WTC11 (cell line): ENCODE data around the gene LGI4. TPM values are rescaled to one million over a fixed set of nuclear protein-coding genes. Genes with fewer than 3 reads are reported as not detected.

ENCODE experiments used
- ATAC-seq: fragments of 200-7000 bp; cut with Tn5 transposase; 2 replicates; pipeline ENCODE4 v1.10.0; 2021; ENCODE audit warnings: mild to moderate bottlenecking, moderate library complexity
- CTCF ChIA-PET: fragments of 300-600 bp; sonication (Branson Sonifier 250); formaldehyde crosslinking; loops from one replicate; lab custom pipeline; 2021; ENCODE audit warnings: antibody characterized with exemption; lab: Charles Lee
- POLR2A ChIA-PET: fragments of 350-600 bp; sonication (Branson Sonifier 250); formaldehyde crosslinking; loops from one replicate; lab custom pipeline; 2021; ENCODE audit warnings: antibody characterized with exemption; lab: Charles Lee
- DNase-seq: peaks from one replicate; pipeline ENCODE4 v3.0.0; 2021; ENCODE audit warnings: low spot score
- H3K27ac Mint-ChIP-seq: 2 replicates; pipeline ENCODE4 v1.8.0; 2021; ENCODE audit warnings: mixed read lengths
- H3K27me3 Mint-ChIP-seq: 2 replicates; pipeline ENCODE4 v1.8.0; 2021; ENCODE audit warnings: low read depth, mild to moderate bottlenecking, moderate library complexity, mixed read lengths
- H3K36me3 Mint-ChIP-seq: 2 replicates; pipeline ENCODE4 v1.8.0; 2021; ENCODE audit warnings: mixed read lengths
- H3K4me1 Mint-ChIP-seq: 2 replicates; pipeline ENCODE4 v1.8.0; 2022; ENCODE audit warnings: mixed read lengths
- H3K4me3 Mint-ChIP-seq: 2 replicates; pipeline ENCODE4 v1.8.0; 2021; ENCODE audit warnings: mild to moderate bottlenecking, moderate library complexity, mixed read lengths
- H3K9me3 Mint-ChIP-seq: 2 replicates; pipeline ENCODE4 v1.8.0; 2021; ENCODE audit warnings: mixed read lengths
- AFF4 ChIP-seq: sonication (generic); formaldehyde crosslinking; IDR thresholded peaks from 2 replicates; pipeline ENCODE4 v1.8.1; 2023; ENCODE audit warnings: mild to moderate bottlenecking, missing genetic modification reagents, borderline replicate concordance
- ATF1 ChIP-seq: sonication (generic); formaldehyde crosslinking; IDR thresholded peaks from 2 replicates; pipeline ENCODE4 v1.8.1; 2023; ENCODE audit warnings: mild to moderate bottlenecking, moderate library complexity, missing genetic modification reagents
- CREM ChIP-seq: sonication (generic); formaldehyde crosslinking; IDR thresholded peaks from 2 replicates; pipeline ENCODE4 v1.8.1; 2022; ENCODE audit warnings: mild to moderate bottlenecking, missing genetic modification reagents, moderate library complexity
- E2F4 ChIP-seq: sonication (generic); formaldehyde crosslinking; IDR thresholded peaks from 2 replicates; pipeline ENCODE4 v1.8.1; 2022; ENCODE audit warnings: low read depth, mild to moderate bottlenecking, moderate library complexity, missing genetic modification reagents, borderline replicate concordance
- KAT7 ChIP-seq: sonication (generic); formaldehyde crosslinking; IDR thresholded peaks from 2 replicates; pipeline ENCODE4 v1.8.1; 2023; ENCODE audit warnings: missing genetic modification reagents, mild to moderate bottlenecking, borderline replicate concordance
- MYBL2 ChIP-seq: sonication (generic); formaldehyde crosslinking; IDR thresholded peaks from 2 replicates; pipeline ENCODE4 v1.8.1; 2023; ENCODE audit warnings: mild to moderate bottlenecking, moderate library complexity, missing genetic modification reagents
- OVOL2 ChIP-seq: fragments of 250-450 bp; sonication (Bioruptor Pico); IDR thresholded peaks from 2 replicates; pipeline ENCODE4 v1.9.0; 2021; ENCODE audit warnings: mild to moderate bottlenecking, borderline replicate concordance
- SMAD4 ChIP-seq: sonication (generic); formaldehyde crosslinking; IDR thresholded peaks from 2 replicates; pipeline ENCODE4 v1.8.0; 2022; ENCODE audit warnings: mild to moderate bottlenecking, missing genetic modification reagents
- TCF7 ChIP-seq: sonication (generic); formaldehyde crosslinking; IDR thresholded peaks from 2 replicates; pipeline ENCODE4 v1.8.0; 2022; ENCODE audit warnings: mild to moderate bottlenecking, low read depth, missing genetic modification reagents, moderate library complexity
- ZNF138 ChIP-seq: sonication (generic); formaldehyde crosslinking; conservative IDR thresholded peaks from 2 replicates; pipeline ENCODE4 v1.8.1; 2022; ENCODE audit warnings: mild to moderate bottlenecking, moderate library complexity, missing genetic modification reagents
- ZNF219 ChIP-seq: sonication (generic); formaldehyde crosslinking; IDR thresholded peaks from 2 replicates; pipeline ENCODE4 v1.8.0; 2023; ENCODE audit warnings: missing genetic modification reagents, mild to moderate bottlenecking, borderline replicate concordance
- ZNF512 ChIP-seq: sonication (generic); formaldehyde crosslinking; IDR thresholded peaks from 2 replicates; pipeline ENCODE4 v1.8.1; 2022; ENCODE audit warnings: missing genetic modification reagents, borderline replicate concordance
- ZNF671 ChIP-seq: fragments of 250-450 bp; sonication (Bioruptor Pico); IDR thresholded peaks from 2 replicates; pipeline ENCODE4 v1.8.0; 2021; ENCODE audit warnings: mild to moderate bottlenecking
- total RNA-seq: library from RNA; stranded (reverse); gene quantifications from 3 replicates; pipeline ENCODE4 v1.2.3, GENCODE V29; 2021
- TF ChIP-seq, protein P1 (sequence below): sonication (generic); formaldehyde crosslinking; IDR thresholded peaks from 2 replicates; pipeline ENCODE4 v1.8.0; 2023; ENCODE audit warnings: missing genetic modification reagents, mild to moderate bottlenecking, borderline replicate concordance
- TF ChIP-seq, protein P2 (sequence below): fragments of 250-450 bp; sonication (Bioruptor Pico); conservative IDR thresholded peaks from 2 replicates; pipeline ENCODE4 v1.9.0; 2021; ENCODE audit warnings: mild to moderate bottlenecking
- TF ChIP-seq, protein P3 (sequence below): sonication (generic); formaldehyde crosslinking; IDR thresholded peaks from 2 replicates; pipeline ENCODE4 v1.8.1; 2022; ENCODE audit warnings: mild to moderate bottlenecking, missing genetic modification reagents, moderate library complexity, borderline replicate concordance

Gene LGI4
- total RNA-seq, 1 experiment from 2014 or later, result 14.2 TPM

DNA sequence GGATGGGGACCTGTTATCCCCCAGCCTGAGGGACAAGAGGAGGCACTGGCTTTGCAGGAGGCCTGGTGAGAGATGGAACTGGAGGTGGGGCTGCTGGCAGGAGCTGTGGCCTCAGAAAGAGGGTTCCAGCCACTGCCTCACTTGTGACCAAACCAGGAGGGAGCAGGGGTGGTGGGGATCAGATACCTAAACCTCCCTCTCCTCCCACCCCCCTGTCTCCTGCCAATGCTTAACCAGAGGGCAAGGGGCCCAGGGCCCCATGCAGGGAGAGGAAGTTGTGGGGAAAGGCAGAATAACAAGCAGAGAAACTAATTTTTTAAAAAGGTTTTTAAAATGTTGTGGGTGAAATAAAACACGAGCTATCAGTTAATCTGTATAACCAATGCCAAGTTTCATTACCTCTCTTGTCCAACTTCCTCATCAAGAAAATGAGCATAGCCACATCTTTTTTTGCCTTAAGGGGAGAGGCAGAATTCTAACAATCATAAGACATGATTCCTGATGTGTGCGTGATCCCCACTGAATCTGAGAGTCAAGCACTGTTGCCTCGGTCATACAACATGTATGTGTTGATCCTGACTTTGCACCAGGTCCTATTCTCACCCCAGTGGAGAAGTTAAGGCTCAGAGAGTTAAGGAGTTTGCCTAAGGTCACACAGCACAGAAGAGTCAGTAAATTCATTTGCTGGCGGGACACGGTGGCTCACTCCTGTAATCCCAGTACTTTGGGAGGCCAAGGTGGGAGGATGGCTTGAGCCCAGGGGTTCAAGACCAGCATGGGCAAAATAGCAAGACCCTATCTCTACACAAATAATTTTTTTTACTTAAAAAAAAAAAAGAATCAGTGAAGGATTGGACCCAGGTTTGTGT lies 32.6 kb upstream of the LGI4 start (continued):
- TF ChIP-seq OVOL2 (no peak), ZNF512 (CRISPR knock-in tag) (no peak), CREM (CRISPR knock-in tag) (no peak), ZNF671 (no peak), ZNF138 (CRISPR knock-in tag) (no peak)

DNA sequence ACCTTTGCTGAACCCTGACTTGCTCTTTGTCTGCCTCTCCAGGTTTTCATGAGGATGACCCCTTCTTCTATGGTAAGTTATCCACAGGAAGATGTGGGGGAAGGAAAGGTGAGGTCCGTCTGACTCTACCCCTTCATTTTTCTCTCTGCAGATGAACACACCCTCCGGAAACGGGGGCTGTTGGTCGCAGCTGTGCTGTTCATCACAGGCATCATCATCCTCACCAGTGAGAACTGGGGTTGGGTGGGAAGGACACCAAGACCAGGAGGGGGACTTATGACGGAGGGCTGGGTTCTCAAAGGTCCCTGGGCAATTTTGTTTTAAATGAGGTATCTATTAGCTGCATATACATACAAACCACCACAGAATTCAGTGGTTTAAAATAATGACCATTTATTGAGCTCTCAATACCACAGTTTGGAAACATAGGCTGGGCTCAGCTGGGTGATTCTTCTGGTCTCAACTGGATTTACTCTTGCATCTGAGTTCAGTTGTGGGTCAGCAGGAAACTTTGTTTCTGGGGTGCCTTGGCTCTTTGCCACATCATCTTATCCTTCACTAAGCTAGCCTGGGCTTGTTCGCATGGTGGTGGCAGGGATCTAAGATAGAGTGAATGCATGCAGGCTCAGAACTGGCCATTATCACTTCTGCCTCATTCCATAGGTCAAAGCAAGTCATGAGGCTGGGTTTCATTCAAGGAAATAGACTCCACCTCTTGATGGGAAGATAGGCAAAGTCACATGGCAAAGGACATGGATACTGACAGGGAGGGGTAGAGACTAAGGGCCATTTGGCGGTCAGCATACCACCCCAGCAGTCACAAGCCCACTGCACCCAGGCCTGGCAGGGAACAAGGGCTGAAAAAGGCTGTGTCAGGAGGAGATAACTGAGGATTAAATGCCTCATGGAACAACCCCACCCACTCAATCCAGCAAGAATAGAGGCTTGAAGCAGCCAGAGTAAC lies 31.5 kb upstream of the LGI4 start:
- Mint-ChIP-seq H3K27me3 (no peaks in the 10 kb centered on the region; the same call in 1 of the 2 replicates), H3K4me1 (no peaks in the 10 kb centered on the region), H3K4me3 (no peak overlapping the region), H3K27ac (no peak overlapping the region), H3K9me3 (peaks cover 39% of the 10 kb centered on the region), H3K36me3 (peaks cover 65% of the 10 kb centered on the region)
- POLR2A ChIA-PET, result no interaction called here
- ATAC-seq (no peak), DNase-seq (no peak)
- CTCF ChIA-PET, result no interaction called here
- TF ChIP-seq E2F4 (CRISPR knock-in tag) (no peak), MYBL2 (CRISPR knock-in tag) (no peak), ATF1 (CRISPR knock-in tag) (no peak), AFF4 (CRISPR knock-in tag) (no peak), KAT7 (CRISPR knock-in tag) (no peak), SMAD4 (CRISPR knock-in tag) (no peak), ZNF671 (no peak), TCF7 (CRISPR knock-in tag) (no peak), ZNF219 (CRISPR knock-in tag) (no peak)
- TF ChIP-seq, protein P1, sequence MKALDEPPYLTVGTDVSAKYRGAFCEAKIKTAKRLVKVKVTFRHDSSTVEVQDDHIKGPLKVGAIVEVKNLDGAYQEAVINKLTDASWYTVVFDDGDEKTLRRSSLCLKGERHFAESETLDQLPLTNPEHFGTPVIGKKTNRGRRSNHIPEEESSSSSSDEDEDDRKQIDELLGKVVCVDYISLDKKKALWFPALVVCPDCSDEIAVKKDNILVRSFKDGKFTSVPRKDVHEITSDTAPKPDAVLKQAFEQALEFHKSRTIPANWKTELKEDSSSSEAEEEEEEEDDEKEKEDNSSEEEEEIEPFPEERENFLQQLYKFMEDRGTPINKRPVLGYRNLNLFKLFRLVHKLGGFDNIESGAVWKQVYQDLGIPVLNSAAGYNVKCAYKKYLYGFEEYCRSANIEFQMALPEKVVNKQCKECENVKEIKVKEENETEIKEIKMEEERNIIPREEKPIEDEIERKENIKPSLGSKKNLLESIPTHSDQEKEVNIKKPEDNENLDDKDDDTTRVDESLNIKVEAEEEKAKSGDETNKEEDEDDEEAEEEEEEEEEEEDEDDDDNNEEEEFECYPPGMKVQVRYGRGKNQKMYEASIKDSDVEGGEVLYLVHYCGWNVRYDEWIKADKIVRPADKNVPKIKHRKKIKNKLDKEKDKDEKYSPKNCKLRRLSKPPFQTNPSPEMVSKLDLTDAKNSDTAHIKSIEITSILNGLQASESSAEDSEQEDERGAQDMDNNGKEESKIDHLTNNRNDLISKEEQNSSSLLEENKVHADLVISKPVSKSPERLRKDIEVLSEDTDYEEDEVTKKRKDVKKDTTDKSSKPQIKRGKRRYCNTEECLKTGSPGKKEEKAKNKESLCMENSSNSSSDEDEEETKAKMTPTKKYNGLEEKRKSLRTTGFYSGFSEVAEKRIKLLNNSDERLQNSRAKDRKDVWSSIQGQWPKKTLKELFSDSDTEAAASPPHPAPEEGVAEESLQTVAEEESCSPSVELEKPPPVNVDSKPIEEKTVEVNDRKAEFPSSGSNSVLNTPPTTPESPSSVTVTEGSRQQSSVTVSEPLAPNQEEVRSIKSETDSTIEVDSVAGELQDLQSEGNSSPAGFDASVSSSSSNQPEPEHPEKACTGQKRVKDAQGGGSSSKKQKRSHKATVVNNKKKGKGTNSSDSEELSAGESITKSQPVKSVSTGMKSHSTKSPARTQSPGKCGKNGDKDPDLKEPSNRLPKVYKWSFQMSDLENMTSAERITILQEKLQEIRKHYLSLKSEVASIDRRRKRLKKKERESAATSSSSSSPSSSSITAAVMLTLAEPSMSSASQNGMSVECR (CRISPR knock-in tag), result no peak
- TF ChIP-seq, protein P2, sequence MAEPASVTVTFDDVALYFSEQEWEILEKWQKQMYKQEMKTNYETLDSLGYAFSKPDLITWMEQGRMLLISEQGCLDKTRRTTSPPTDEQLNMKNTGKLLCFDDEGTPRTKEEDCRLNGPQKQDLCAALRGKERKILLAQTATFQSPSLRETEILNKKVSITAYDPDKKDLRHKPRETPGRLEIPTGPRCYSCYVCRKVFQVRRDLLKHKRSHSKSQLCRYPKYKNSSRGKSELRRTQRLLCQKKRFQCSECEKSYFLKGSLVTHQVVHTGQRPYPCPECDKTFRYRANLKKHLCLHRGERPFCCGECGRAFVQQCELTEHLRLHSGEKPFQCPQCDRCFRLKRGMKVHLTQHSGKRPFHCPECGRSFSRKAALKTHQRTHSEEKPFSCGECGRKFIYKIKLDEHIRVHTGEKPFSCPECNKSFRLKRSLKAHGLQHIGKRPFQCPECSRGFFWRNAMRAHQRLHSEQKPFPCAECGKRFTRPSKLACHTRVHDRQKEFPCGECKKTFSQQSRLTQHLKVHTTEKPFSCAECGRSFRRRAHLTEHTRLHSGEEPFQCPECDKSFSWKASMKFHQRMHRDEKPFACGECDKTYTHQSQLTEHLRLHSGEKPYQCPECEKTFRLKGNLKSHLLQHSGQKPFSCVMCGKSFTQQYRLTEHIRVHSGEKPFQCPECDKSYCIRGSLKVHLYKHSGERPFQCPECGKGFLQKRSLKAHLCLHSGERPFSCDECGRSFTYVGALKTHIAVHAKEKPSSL (CRISPR knock-in tag), result no peak
- TF ChIP-seq, protein P3, sequence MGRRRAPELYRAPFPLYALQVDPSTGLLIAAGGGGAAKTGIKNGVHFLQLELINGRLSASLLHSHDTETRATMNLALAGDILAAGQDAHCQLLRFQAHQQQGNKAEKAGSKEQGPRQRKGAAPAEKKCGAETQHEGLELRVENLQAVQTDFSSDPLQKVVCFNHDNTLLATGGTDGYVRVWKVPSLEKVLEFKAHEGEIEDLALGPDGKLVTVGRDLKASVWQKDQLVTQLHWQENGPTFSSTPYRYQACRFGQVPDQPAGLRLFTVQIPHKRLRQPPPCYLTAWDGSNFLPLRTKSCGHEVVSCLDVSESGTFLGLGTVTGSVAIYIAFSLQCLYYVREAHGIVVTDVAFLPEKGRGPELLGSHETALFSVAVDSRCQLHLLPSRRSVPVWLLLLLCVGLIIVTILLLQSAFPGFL (CRISPR knock-in tag), result no peak
